CD14-positive monocyte (primary cell): ENCODE results near the gene PLK5. TPM values are rescaled to one million over a fixed set of nuclear protein-coding genes. Genes with fewer than 3 reads are reported as not detected.
"Not testable (repeated sequence)": the region's sequence is repeated elsewhere in the genome, so short reads cannot be mapped to it uniquely, and the experiment has no call there.

Experiments used
- DNase-seq, 3 donors: peaks; one replicate each; pipeline ENCODE4 v3.0.0-alpha.2; 2011 to 2022
- H2AFZ ChIP-seq: 2 replicates; pipeline ENCODE4 v1.6.0; 2012; ENCODE audit warnings: mild to moderate bottlenecking, low read depth, low read length, inconsistent platforms; ENCODE audit not compliant: insufficient read depth, poor library complexity, severe bottlenecking
- H3K27ac ChIP-seq, 2 donors: 1 replicate in 1 of 2; 2 replicates in 1 of 2; pipeline ENCODE4 v1.5.1; 2012 to 2013; ENCODE audit warnings: low read length in 2 of 2, control low read depth in 1 of 2, inconsistent platforms in 1 of 2, low read depth in 1 of 2, mild to moderate bottlenecking in 1 of 2
- H3K27me3 ChIP-seq, 2 donors: one replicate each; pipeline versions ENCODE4 v1.6.0 to v1.6.1; 2011 to 2013; ENCODE audit warnings: low read length in 2 of 2; ENCODE audit not compliant: control insufficient read depth in 2 of 2, insufficient read depth in 2 of 2
- H3K36me3 ChIP-seq, 2 donors: replicated peaks in 1 of 2; 1 replicate in 1 of 2; 2 replicates in 1 of 2; pipeline versions ENCODE4 v1.5.1 to v1.6.1; 2012 to 2013; ENCODE audit warnings: low read length in 2 of 2, control low read depth in 1 of 2, inconsistent platforms in 1 of 2, mild to moderate bottlenecking in 1 of 2; ENCODE audit not compliant: insufficient read depth in 2 of 2, control insufficient read depth in 1 of 2
- H3K4me1 ChIP-seq, 2 donors: 1 replicate in 1 of 2; 2 replicates in 1 of 2; pipeline versions ENCODE4 v1.5.1 to v1.6.1; 2012 to 2013; ENCODE audit warnings: low read length in 2 of 2, control low read depth in 1 of 2, inconsistent platforms in 1 of 2, mild to moderate bottlenecking in 1 of 2, moderate library complexity in 1 of 2; ENCODE audit not compliant: insufficient read depth in 2 of 2, control insufficient read depth in 1 of 2
- H3K4me2 ChIP-seq: replicated peaks from 2 replicates; pipeline ENCODE3; 2012; ENCODE audit warnings: low read length, moderate library complexity, mild to moderate bottlenecking; ENCODE audit not compliant: poor library complexity, severe bottlenecking; ENCODE audit errors: extremely low read depth
- H3K4me3 ChIP-seq, 3 experiments: fragments of 200-600 bp in 1 of 3; sonication (generic) in 1 of 3; replicated peaks in 1 of 3; 1 replicate in 2 of 3; 2 replicates in 1 of 3; pipeline ENCODE4 v1.5.1; 2011 to 2013; ENCODE audit warnings: low read length in 3 of 3, mild to moderate bottlenecking in 3 of 3, control low read depth in 2 of 3, low read depth in 2 of 3, inconsistent platforms in 1 of 3, moderate library complexity in 1 of 3
- H3K79me2 ChIP-seq: 2 replicates; pipeline ENCODE4 v1.6.0; 2012; ENCODE audit warnings: mild to moderate bottlenecking, control low read depth, inconsistent platforms, low read length, moderate library complexity; ENCODE audit not compliant: insufficient read depth
- H3K9ac ChIP-seq: 2 replicates; pipeline ENCODE4 v1.6.0; 2017; ENCODE audit warnings: low read length, mild to moderate bottlenecking; ENCODE audit not compliant: insufficient read depth, poor library complexity, severe bottlenecking
- H3K9me3 ChIP-seq, 2 donors: replicated peaks in 1 of 2; 1 replicate in 1 of 2; 2 replicates in 1 of 2; pipeline versions ENCODE4 v1.5.1 to v1.6.1; 2012 to 2013; ENCODE audit warnings: low read length in 2 of 2, control low read depth in 1 of 2; ENCODE audit not compliant: control insufficient read depth in 1 of 2, insufficient read depth in 1 of 2
- H4K20me1 ChIP-seq: 2 replicates; pipeline ENCODE4 v1.6.0; 2012; ENCODE audit warnings: mild to moderate bottlenecking, low read length, control low read depth, moderate library complexity; ENCODE audit not compliant: insufficient read depth
- H3K27ac Mint-ChIP-seq, 7 donors: one replicate each; pipeline ENCODE4 v1.8.0; 2020; ENCODE audit warnings: mild to moderate bottlenecking in 7 of 7, mixed read lengths in 7 of 7, moderate library complexity in 6 of 7, inconsistent platforms in 2 of 7
- H3K27me3 Mint-ChIP-seq, 3 donors: one replicate each; pipeline ENCODE4 v1.8.0; 2021 to 2022; ENCODE audit warnings: low read depth in 3 of 3, mild to moderate bottlenecking in 3 of 3, mixed read lengths in 3 of 3, moderate library complexity in 3 of 3, inconsistent platforms in 1 of 3
- H3K36me3 Mint-ChIP-seq, 2 donors: one replicate each; pipeline ENCODE4 v1.8.0; 2020; ENCODE audit warnings: mixed read lengths in 2 of 2, inconsistent platforms in 1 of 2, mild to moderate bottlenecking in 1 of 2
- H3K4me1 Mint-ChIP-seq: one replicate; pipeline ENCODE4 v1.8.0; 2020; ENCODE audit warnings: mild to moderate bottlenecking, mixed read lengths
- H3K4me3 Mint-ChIP-seq, 2 donors: one replicate each; pipeline ENCODE4 v1.8.0; 2020; ENCODE audit warnings: mild to moderate bottlenecking in 2 of 2, mixed read lengths in 2 of 2, moderate library complexity in 1 of 2
- H3K9me3 Mint-ChIP-seq, 7 donors: one replicate each; pipeline ENCODE4 v1.8.0; 2020 to 2022; ENCODE audit warnings: mixed read lengths in 7 of 7, mild to moderate bottlenecking in 6 of 7, moderate library complexity in 6 of 7, inconsistent platforms in 2 of 7
- WGBS: methylation state at CpG from one replicate; pipeline ENCODE4 v1.1.5; 2013; ENCODE audit warnings: missing lambda C conversion rate; ENCODE audit not compliant: insufficient coverage; 5-methylcytosine and 5-hydroxymethylcytosine counted together
- intact Hi-C, 2 donors: fragments of 100-400 bp; cut with micrococcal nuclease; formaldehyde crosslinking; loops; one replicate each; pipeline versions ENCODE4 v1.15.0 to v1.15.1; 2023
- polyA plus RNA-seq, 3 donors: library from polyadenylated mRNA; depleted of rRNA in 1 of 3; unstranded in 2 of 3; stranded (reverse) in 1 of 3; fragments of 300-500 nt in 2 of 3; fragments of >200 nt in 1 of 3; fragmentation: Illumina TruSeq in 2 of 3; gene quantifications; 1 replicate in 2 of 3; 2 replicates in 1 of 3; pipeline ENCODE4 v1.2.3, GENCODE V29; 2012 to 2021
- TF ChIP-seq, protein P1 (sequence below): fragments of 200-600 bp; IDR thresholded peaks from one replicate; pipeline ENCODE4 v1.8.0; 2022; ENCODE audit warnings: antibody characterized with exemption, mild to moderate bottlenecking

Gene PLK5
- polyA plus RNA-seq, 3 donors = not detected

DNA sequence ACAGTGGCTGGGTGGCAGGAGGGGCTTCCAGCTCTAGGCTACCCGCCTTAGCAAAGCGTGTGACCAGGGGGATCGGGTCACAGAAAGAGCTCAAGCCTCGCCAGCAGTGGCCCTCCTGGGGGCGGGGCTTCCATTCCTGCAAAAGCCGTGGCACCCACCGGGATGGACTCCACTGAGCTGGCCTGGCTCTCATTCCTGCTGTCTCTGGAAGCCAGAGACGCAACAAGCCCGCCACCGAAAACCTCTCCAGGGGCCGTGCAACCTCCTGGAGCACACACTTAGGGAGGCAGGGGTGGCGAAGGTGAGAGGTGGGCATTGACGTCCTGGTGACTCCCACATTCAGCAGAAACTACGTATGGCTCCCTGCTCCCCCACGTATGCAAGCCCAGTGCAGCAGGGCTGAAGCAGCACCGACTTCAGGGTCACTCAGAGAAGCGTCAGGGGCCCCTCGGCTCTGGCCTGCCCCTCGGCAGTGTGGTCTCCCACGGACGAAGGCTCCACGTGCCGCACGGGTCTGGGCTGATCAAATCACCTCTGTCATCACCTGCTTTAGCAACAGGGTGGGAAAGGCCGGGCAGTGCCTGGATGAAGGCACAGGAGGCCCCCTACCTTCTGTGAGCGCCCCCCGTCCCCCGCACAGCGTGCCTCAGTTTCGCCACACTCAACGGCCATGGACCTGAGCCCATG lies 48.0 kb upstream of the PLK5 start:
- 97% methylated on average over 30 of the region's 31 CpGs for WGBS
- Histone ChIP-seq H3K4me2 (no peak overlapping the region), H3K4me3 (no peak overlapping the region), H3K27me3 (peaks cover 20 to 30% of the 10 kb centered on the region in 2 donors), H2AFZ (no peak overlapping the region), H3K9ac (no peak overlapping the region), H3K36me3 (peaks cover 18 to 27% of the 10 kb centered on the region in 2 donors), H3K27ac (no peak overlapping the region), H4K20me1 (peaks cover 59% of the 10 kb centered on the region), H3K4me1 (peaks cover 32 to 39% of the 10 kb centered on the region in 2 donors), H3K79me2 (peaks cover 29% of the 10 kb centered on the region), H3K9me3 (peaks cover 8 to 10% of the 10 kb centered on the region in 2 donors)
- DNase-seq = no peak
- Mint-ChIP-seq H3K4me1 (peaks cover 39% of the 10 kb centered on the region), H3K36me3 (peaks cover 20 to 34% of the 10 kb centered on the region in 2 donors), H3K9me3 (peaks cover 0 to 12% (median 2%) of the 10 kb centered on the region in 7 donors), H3K27ac (no peak overlapping the region), H3K4me3 (no peak overlapping the region), H3K27me3 (peaks cover 25 to 37% (median 33%) of the 10 kb centered on the region in 3 donors)
- TF ChIP-seq, protein P1, sequence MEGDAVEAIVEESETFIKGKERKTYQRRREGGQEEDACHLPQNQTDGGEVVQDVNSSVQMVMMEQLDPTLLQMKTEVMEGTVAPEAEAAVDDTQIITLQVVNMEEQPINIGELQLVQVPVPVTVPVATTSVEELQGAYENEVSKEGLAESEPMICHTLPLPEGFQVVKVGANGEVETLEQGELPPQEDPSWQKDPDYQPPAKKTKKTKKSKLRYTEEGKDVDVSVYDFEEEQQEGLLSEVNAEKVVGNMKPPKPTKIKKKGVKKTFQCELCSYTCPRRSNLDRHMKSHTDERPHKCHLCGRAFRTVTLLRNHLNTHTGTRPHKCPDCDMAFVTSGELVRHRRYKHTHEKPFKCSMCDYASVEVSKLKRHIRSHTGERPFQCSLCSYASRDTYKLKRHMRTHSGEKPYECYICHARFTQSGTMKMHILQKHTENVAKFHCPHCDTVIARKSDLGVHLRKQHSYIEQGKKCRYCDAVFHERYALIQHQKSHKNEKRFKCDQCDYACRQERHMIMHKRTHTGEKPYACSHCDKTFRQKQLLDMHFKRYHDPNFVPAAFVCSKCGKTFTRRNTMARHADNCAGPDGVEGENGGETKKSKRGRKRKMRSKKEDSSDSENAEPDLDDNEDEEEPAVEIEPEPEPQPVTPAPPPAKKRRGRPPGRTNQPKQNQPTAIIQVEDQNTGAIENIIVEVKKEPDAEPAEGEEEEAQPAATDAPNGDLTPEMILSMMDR = no peak
- intact Hi-C loops = loop anchor here in 1 of 2 donors (5.0 kb wide), 1 partner anchor 34 kb away; no protein-coding TSS in a partner anchor

GRCh38 chr19:1477056-1477455 lies 46.8 kb upstream of the PLK5 start:
- Histone ChIP-seq H3K36me3 (peaks cover 18 to 27% of the 10 kb centered on the region in 2 donors), H3K4me1 (peaks cover 22 to 30% of the 10 kb centered on the region in 2 donors), H3K79me2 (peaks cover 29% of the 10 kb centered on the region), H4K20me1 (peaks cover 47% of the 10 kb centered on the region), H3K27me3 (peaks cover 9 to 18% of the 10 kb centered on the region in 2 donors)
- intact Hi-C loops = loop anchor here in 1 of 2 donors (5.0 kb wide), 1 partner anchor 35 kb away; no protein-coding TSS in a partner anchor
- not testable (repeated sequence) for H3K9me3 ChIP-seq, H3K9me3 Mint-ChIP-seq, H3K4me3 ChIP-seq, H3K27ac Mint-ChIP-seq, H3K4me3 Mint-ChIP-seq, H3K27ac ChIP-seq, DNase-seq, H3K9ac ChIP-seq, H3K4me2 ChIP-seq, H2AFZ ChIP-seq
- peaks cover 13 to 25% (median 22%) of the 10 kb centered on the region in 3 donors for H3K27me3 Mint-ChIP-seq
- 96% methylated on average over 6 of the region's 9 CpGs for WGBS
- peaks cover 31% of the 10 kb centered on the region for H3K4me1 Mint-ChIP-seq
- H3K36me3 Mint-ChIP-seq = peaks cover 20 to 34% of the 10 kb centered on the region in 2 donors
